Esophagus squamous epithelium (tissue), 5 donors: Measurements from ENCODE around the gene AHDC1. TPM values are rescaled to one million over a fixed set of nuclear protein-coding genes. Genes with fewer than 3 reads are reported as not detected.

ENCODE experiments used
- DNase-seq: peaks from one replicate; lab custom pipeline; 2025; lab: John Stamatoyannopoulos, UW
- H3K27ac ChIP-seq, 4 donors: fragments of 200-600 bp; sonication (generic); one replicate each; pipeline ENCODE4 v1.5.1; 2016 to 2019; ENCODE audit warnings: mild to moderate bottlenecking in 1 of 4
- H3K27me3 ChIP-seq, 4 donors: fragments of 200-600 bp; sonication (generic); 1 replicate in 3 of 4; 2 replicates in 1 of 4; pipeline versions ENCODE4 v1.5.1 to v1.6.0; 2017 to 2021; ENCODE audit warnings: antibody characterized with exemption in 1 of 4
- H3K36me3 ChIP-seq, 3 donors: fragments of 200-600 bp; sonication (generic); one replicate each; pipeline ENCODE4 v1.5.1; 2016 to 2019
- H3K4me1 ChIP-seq, 3 donors: fragments of 200-600 bp; sonication (generic); one replicate each; pipeline ENCODE4 v1.5.1; 2017 to 2019
- H3K4me3 ChIP-seq, 4 donors: fragments of 200-600 bp; sonication (generic); 1 replicate in 3 of 4; 2 replicates in 1 of 4; pipeline ENCODE4 v1.5.1; 2016 to 2019; ENCODE audit warnings: mild to moderate bottlenecking in 2 of 4, moderate library complexity in 1 of 4
- H3K9me3 ChIP-seq, 3 donors: fragments of 200-600 bp; sonication (generic); one replicate each; pipeline ENCODE4 v1.5.1; 2016 to 2019
- CTCF ChIP-seq, 6 experiments: fragments of 450-650 bp in 4 of 6; fragments of 200-600 bp in 2 of 6; sonication (generic) in 2 of 6; IDR thresholded peaks; one replicate each; pipeline ENCODE4 v1.5.1; 2016 to 2019; ENCODE audit warnings: antibody characterized with exemption in 6 of 6, mild to moderate bottlenecking in 4 of 6, moderate library complexity in 4 of 6
- POLR2A ChIP-seq, 4 donors: fragments of 450-650 bp; IDR thresholded peaks; one replicate each; pipeline ENCODE4 v1.6.1; 2017; ENCODE audit warnings: antibody characterized with exemption in 4 of 4, mild to moderate bottlenecking in 4 of 4, moderate library complexity in 3 of 4
- WGBS, 2 donors: methylation state at CpG; one replicate each; pipeline ENCODE4 v1.1.5; 2018; 5-methylcytosine and 5-hydroxymethylcytosine counted together
- intact Hi-C: fragments of 100-400 bp; cut with DNase I; formaldehyde crosslinking; loops from one replicate; pipeline ENCODE4 v1.15.0; 2022
- total RNA-seq, 4 donors: library from RNA; depleted of rRNA; stranded (reverse); fragments of >200 nt; gene quantifications; one replicate each; pipeline ENCODE4 v1.1.0, GENCODE V29; 2016
- donor health status: DM: yes; HTN: yes; CAD: no.

Gene AHDC1
- total RNA-seq, 4 donors from 2014 or later: 22.2 to 112 (median 30.6) TPM

GRCh38 chr1:27548858-27549719, 54.9 kb downstream of the AHDC1 start:
- Histone ChIP-seq H3K36me3 (peaks cover 49 to 85% (median 55%) of the 10 kb centered on the region in 3 donors), H3K27ac (peak overlapping the region in 2 of 4 donors; percentile 96 to 99), H3K4me3 (no peak overlapping the region), H3K9me3 (no peaks in the 10 kb centered on the region), H3K27me3 (no peaks in the 10 kb centered on the region), H3K4me1 (peaks cover 26 to 52% (median 27%) of the 10 kb centered on the region in 3 donors)
- DNase-seq: no peak
- intact Hi-C loops: no loop called here
- no peak for TF ChIP-seq POLR2A (IDR thresholded peaks at IDR 0.05)
- no peak for TF ChIP-seq CTCF (IDR thresholded peaks at IDR 0.05)
- WGBS, 2 donors: 82 to 87% methylated on average over 3 to 12 of the region's 45 CpGs

GRCh38 chr1:27548136-27548853, 55.6 kb downstream of the AHDC1 start:
- H3K4me1 ChIP-seq: peaks cover 34 to 60% (median 35%) of the 10 kb centered on the region in 3 donors
- H3K9me3 ChIP-seq: no peaks in the 10 kb centered on the region
- H3K27me3 ChIP-seq: no peaks in the 10 kb centered on the region
- 72 to 88% methylated on average over 9 to 11 of the region's 39 CpGs for WGBS, 2 donors
- H3K4me3 ChIP-seq: no peak overlapping the region
- H3K27ac ChIP-seq: peak overlapping the region in 2 of 4 donors; percentile 96 to 99
- DNase-seq: no peak
- H3K36me3 ChIP-seq: peaks cover 49 to 77% (median 55%) of the 10 kb centered on the region in 3 donors
- no peak for TF ChIP-seq CTCF (IDR thresholded peaks at IDR 0.05)
- TF ChIP-seq POLR2A (IDR thresholded peaks at IDR 0.05): no peak
- intact Hi-C loops: no loop called here

GRCh38 chr1:27547220-27548116, 56.5 kb downstream of the AHDC1 start:
- Histone ChIP-seq H3K27me3 (no peaks in the 10 kb centered on the region), H3K4me1 (peaks cover 41 to 63% (median 42%) of the 10 kb centered on the region in 3 donors), H3K36me3 (peaks cover 43 to 68% (median 49%) of the 10 kb centered on the region in 3 donors), H3K9me3 (no peaks in the 10 kb centered on the region), H3K4me3 (no peak overlapping the region), H3K27ac (peak overlapping the region; percentile 86 to 99 (median 93))
- WGBS, 2 donors: 73 to 95% methylated on average over 3 to 6 of the region's 44 CpGs
- intact Hi-C loops: no loop called here
- no peak for TF ChIP-seq CTCF (IDR thresholded peaks at IDR 0.05)
- no peak for TF ChIP-seq POLR2A (IDR thresholded peaks at IDR 0.05)
- no peak for DNase-seq

GRCh38 chr1:27545876-27546275, 58.1 kb downstream of the AHDC1 start:
- 37 to 78% methylated on average over 4 to 5 of the region's 6 CpGs for WGBS, 2 donors
- intact Hi-C loops: no loop called here
- Histone ChIP-seq H3K27ac (peak overlapping the region; percentile 86 to 99 (median 93)), H3K4me3 (no peak overlapping the region), H3K27me3 (no peaks in the 10 kb centered on the region), H3K4me1 (peaks cover 54 to 70% (median 56%) of the 10 kb centered on the region in 3 donors), H3K36me3 (peaks cover 30 to 57% (median 38%) of the 10 kb centered on the region in 3 donors), H3K9me3 (no peaks in the 10 kb centered on the region)
- DNase-seq: no peak
- TF ChIP-seq CTCF (IDR thresholded peaks at IDR 0.05): no peak
- no peak for TF ChIP-seq POLR2A (IDR thresholded peaks at IDR 0.05)
